H1 (cell line): ENCODE results near the gene KRT5. TPM values are rescaled to one million over a fixed set of nuclear protein-coding genes. Genes with fewer than 3 reads are reported as not detected.

ENCODE experiments used
- BRCA1 ChIP-seq: IDR thresholded peaks from 2 replicates; pipeline ENCODE4 v1.6.1; 2012; ENCODE audit warnings: low read depth, low read length, improper control_type of control experiment
- polyA plus RNA-seq, 7 experiments: library from polyadenylated mRNA; depleted of rRNA in 3 of 7; stranded (reverse) in 5 of 7; unstranded in 2 of 7; fragments of >200 nt in 5 of 7; fragments of 200-250 nt in 2 of 7; gene quantifications; 1 replicate in 5 of 7; 2 replicates in 1 of 7; 4 replicates in 1 of 7; pipeline versions ENCODE4 v1.2.1 to v1.2.3, GENCODE V29; 2011 to 2013; ENCODE audit warnings: missing spikeins in 2 of 7, mixed read lengths in 2 of 7
- total RNA-seq: library from RNA; stranded (reverse); fragmentation: NEBNext Ultra II Directional; extraction: Animal tissue kit (Norgen Biotek cat#: 25700); gene quantifications from 2 replicates; pipeline ENCODE4 v1.2.1, GENCODE V29; 2021

KRT5 gene
- total and polyA plus RNA-seq, 2 of the 8 experiments (the other 6 are each of a cell fraction or from before 2014, with no cell fraction given): 0.18 TPM; not detected in 1

- no peak for TF ChIP-seq BRCA1
Measured at GRCh38 chr12:52551216-52551865, 31.1 kb upstream of the KRT5 start (continued).
